Measurements from ENCODE around the gene TMPRSS5. TPM values are rescaled to one million over a fixed set of nuclear protein-coding genes. Genes with fewer than 3 reads are reported as not detected.

Gene TMPRSS5
- total RNA-seq, 1 experiment from 2014 or later = 0.71 TPM

DNA sequence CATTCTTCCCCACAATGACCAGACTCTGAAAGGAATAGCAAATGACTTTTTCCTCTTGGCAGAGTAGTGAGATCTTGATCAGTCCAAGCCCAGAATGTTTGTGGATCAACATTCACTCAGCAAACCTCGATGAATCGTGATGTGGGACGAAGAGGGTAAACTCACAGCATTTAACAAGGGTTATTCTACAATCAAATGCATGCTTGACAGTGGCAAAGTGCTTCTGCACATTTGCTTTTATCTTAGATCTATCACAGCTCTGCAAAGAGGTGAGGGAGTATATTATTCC, 31.8 kb downstream of the TMPRSS5 start:
- Histone ChIP-seq H4K20me1 (ENCODE audit: insufficient read depth) (no peaks in the 10 kb centered on the region), H2AFZ (ENCODE audit: low read depth, low read length, poor library complexity, severe bottlenecking) (no peak overlapping the region), H3K27me3 (ENCODE audit: insufficient read depth, low read length) (no peaks in the 10 kb centered on the region), H3K79me2 (ENCODE audit: insufficient read depth, low read length) (no peaks in the 10 kb centered on the region), H3K4me3 (replicated peaks in 1 of 2; ENCODE audit: low read depth in 1 of 2, low read length in 2 of 2) (no peak overlapping the region), H3K27ac (ENCODE audit: low read depth, low read length) (no peak overlapping the region), H3K4me1 (ENCODE audit: control insufficient read depth in 1 of 2, insufficient read depth in 2 of 2, low read length in 2 of 2) (no peaks in the 10 kb centered on the region; a peak in 1 of 4 replicates), H3K4me2 (ENCODE audit: low read length) (no peak overlapping the region), H3K9ac (ENCODE audit: low read length) (no peak overlapping the region), H3K9me2 (ENCODE audit: insufficient read depth) (no peaks in the 10 kb centered on the region), H3K36me3 (ENCODE audit: control insufficient read depth in 1 of 2, insufficient read depth in 2 of 2, low read length in 2 of 2) (no peaks in the 10 kb centered on the region), H3K9me3 (ENCODE audit: control insufficient read depth in 1 of 2, insufficient read depth in 1 of 2, low read depth in 1 of 2, low read length in 2 of 2) (no peaks in the 10 kb centered on the region)
- BruUV-seq (replicated peaks) = no TSS peak
- ChIA-PET POLR2A (no interaction called here), RAD21 (ENCODE audit: low non-redundant PET in 1 of 2, low total read pairs in 2 of 2, uncharacterized antibody in 2 of 2, unreplicated experiment in 2 of 2) (no interaction called here), CTCF (no interaction called here)
- ATAC-seq (no peak), DNase-seq (ENCODE audit: low read depth, low spot score) (no peak)
- TF ChIP-seq TCF7L2 (IDR thresholded peaks at IDR 0.05; ENCODE audit: borderline replicate concordance, extremely low read depth, insufficient read depth, insufficient read length) = no peak
- TF ChIP-seq RAD21 (IDR thresholded peaks at IDR 0.05; ENCODE audit: low read depth) = no peak
- no peak for TF ChIP-seq CEBPB (IDR thresholded peaks at IDR 0.05; ENCODE audit: low read depth)
- no peak for TF ChIP-seq ATF3 (IDR thresholded peaks at IDR 0.05)
- no peak for TF ChIP-seq YY1 (IDR thresholded peaks at IDR 0.05; ENCODE audit: extremely low read depth, insufficient replicate concordance, low read depth, low read length)
- TF ChIP-seq EZH2phosphoT487 (IDR thresholded peaks at IDR 0.05; ENCODE audit: borderline replicate concordance) = no peak
- no peak for TF ChIP-seq SP1 (IDR thresholded peaks at IDR 0.05; ENCODE audit: low read depth)
- TF ChIP-seq SIN3A (IDR thresholded peaks at IDR 0.05; ENCODE audit: low read depth) = no peak
- TF ChIP-seq, protein P1, sequence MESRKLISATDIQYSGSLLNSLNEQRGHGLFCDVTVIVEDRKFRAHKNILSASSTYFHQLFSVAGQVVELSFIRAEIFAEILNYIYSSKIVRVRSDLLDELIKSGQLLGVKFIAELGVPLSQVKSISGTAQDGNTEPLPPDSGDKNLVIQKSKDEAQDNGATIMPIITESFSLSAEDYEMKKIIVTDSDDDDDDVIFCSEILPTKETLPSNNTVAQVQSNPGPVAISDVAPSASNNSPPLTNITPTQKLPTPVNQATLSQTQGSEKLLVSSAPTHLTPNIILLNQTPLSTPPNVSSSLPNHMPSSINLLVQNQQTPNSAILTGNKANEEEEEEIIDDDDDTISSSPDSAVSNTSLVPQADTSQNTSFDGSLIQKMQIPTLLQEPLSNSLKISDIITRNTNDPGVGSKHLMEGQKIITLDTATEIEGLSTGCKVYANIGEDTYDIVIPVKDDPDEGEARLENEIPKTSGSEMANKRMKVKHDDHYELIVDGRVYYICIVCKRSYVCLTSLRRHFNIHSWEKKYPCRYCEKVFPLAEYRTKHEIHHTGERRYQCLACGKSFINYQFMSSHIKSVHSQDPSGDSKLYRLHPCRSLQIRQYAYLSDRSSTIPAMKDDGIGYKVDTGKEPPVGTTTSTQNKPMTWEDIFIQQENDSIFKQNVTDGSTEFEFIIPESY (IDR thresholded peaks at IDR 0.05; ENCODE audit: extremely low read depth, insufficient replicate concordance, low read length) = no peak
- no peak for TF ChIP-seq JUND (IDR thresholded peaks at IDR 0.05)
- TF ChIP-seq, protein P2, sequence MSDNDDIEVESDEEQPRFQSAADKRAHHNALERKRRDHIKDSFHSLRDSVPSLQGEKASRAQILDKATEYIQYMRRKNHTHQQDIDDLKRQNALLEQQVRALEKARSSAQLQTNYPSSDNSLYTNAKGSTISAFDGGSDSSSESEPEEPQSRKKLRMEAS (IDR thresholded peaks at IDR 0.05) = no peak
- TF ChIP-seq ZNF274 (IDR thresholded peaks at IDR 0.05; ENCODE audit: low read depth, low read length) = no peak
- intact Hi-C loops (cut with micrococcal nuclease) = no loop called here
